Measurements from ENCODE around the gene RAB10. TPM values are rescaled to one million over a fixed set of nuclear protein-coding genes. Genes with fewer than 3 reads are reported as not detected.

RAB10 gene
- total and polyA plus RNA-seq, 9 of the 15 experiments (the other 6 are each of a cell fraction or from before 2014, with no cell fraction given): 25.1 to 214 (median 157) TPM

GRCh38 chr2:26185304-26185928, 151.5 kb downstream of the RAB10 start (continued):
- TF ChIP-seq PRDM10 (IDR thresholded peaks at IDR 0.05; ENCODE audit: partially characterized antibody) (no peak), ZNF224 (CRISPR knock-in tag; IDR thresholded peaks at IDR 0.05) (no peak), CAMTA2 (CRISPR knock-in tag; conservative IDR thresholded peaks at IDR 0.05) (no peak), ZBTB33 (CRISPR knock-in tag; IDR thresholded peaks at IDR 0.05) (peak; percentile 63), CBX2 (IDR thresholded peaks at IDR 0.05; ENCODE audit: insufficient read depth, low read length, poor library complexity, severe bottlenecking) (no peak), BCOR (IDR thresholded peaks at IDR 0.05) (peak; percentile 64), HINFP (tag; conservative IDR thresholded peaks at IDR 0.05; ENCODE audit: low read depth) (no peak), TBP (optimal IDR thresholded peaks at IDR 0.05; ENCODE audit: low read depth, low read length) (no peak), ZNF445 (CRISPR knock-in tag; IDR thresholded peaks at IDR 0.05; ENCODE audit: low read depth) (no peak), SRSF9 (IDR thresholded peaks at IDR 0.05; ENCODE audit: borderline replicate concordance, low read depth, low read length) (no peak), CBX1 (IDR thresholded peaks at IDR 0.05; ENCODE audit: low read depth) (no peak), ZNF431 (CRISPR knock-in tag; IDR thresholded peaks at IDR 0.05) (no peak), MLX (CRISPR knock-in tag; conservative IDR thresholded peaks at IDR 0.05) (no peak), FOXK1 (CRISPR knock-in tag; IDR thresholded peaks at IDR 0.05; ENCODE audit: borderline replicate concordance) (no peak), HMGN3 (IDR thresholded peaks at IDR 0.05; ENCODE audit: borderline replicate concordance, extremely low read depth, insufficient read length, low read depth, low read length) (no peak)
